Calu3 (cell line): ENCODE measurements around the gene GPR146. TPM values are rescaled to one million over a fixed set of nuclear protein-coding genes. Genes with fewer than 3 reads are reported as not detected.

Experiments
- BruUV-seq: library from RNA; stranded (reverse); fragments of 400-500 nt; replicated peaks from 2 replicates; lab custom pipeline; 2021; lab: Mats Ljungman, UMichigan
- CTCF ChIA-PET: fragments of 300-600 bp; sonication (Branson Sonifier 250); formaldehyde crosslinking; loops from one replicate; lab custom pipeline; 2022; ENCODE audit warnings: antibody characterized with exemption; lab: Charles Lee
- DNase-seq: peaks from one replicate; pipeline ENCODE4 v3.0.0; 2022
- H3K27ac Mint-ChIP-seq: one replicate; pipeline ENCODE4 v1.8.0; 2022; ENCODE audit warnings: mixed read lengths; ENCODE audit not compliant: unreplicated experiment
- H3K27me3 Mint-ChIP-seq: one replicate; pipeline ENCODE4 v1.8.0; 2022; ENCODE audit warnings: mixed read lengths; ENCODE audit not compliant: unreplicated experiment
- H3K36me3 Mint-ChIP-seq: one replicate; pipeline ENCODE4 v1.8.0; 2022; ENCODE audit warnings: mild to moderate bottlenecking, moderate library complexity, mixed read lengths; ENCODE audit not compliant: insufficient read depth, unreplicated experiment
- H3K4me1 Mint-ChIP-seq: one replicate; pipeline ENCODE4 v1.8.0; 2022; ENCODE audit warnings: mild to moderate bottlenecking, low read depth, mixed read lengths; ENCODE audit not compliant: unreplicated experiment
- H3K4me3 Mint-ChIP-seq: one replicate; pipeline ENCODE4 v1.8.0; 2022; ENCODE audit warnings: mild to moderate bottlenecking, low read depth, moderate library complexity, mixed read lengths; ENCODE audit not compliant: unreplicated experiment
- H3K9me3 Mint-ChIP-seq: one replicate; pipeline ENCODE4 v1.8.0; 2022; ENCODE audit warnings: low read depth, mixed read lengths; ENCODE audit not compliant: unreplicated experiment
- intact Hi-C: fragments of 100-400 bp; cut with micrococcal nuclease; formaldehyde crosslinking; loops from one replicate; pipeline ENCODE4 v1.10.0; 2022; ENCODE audit not compliant: unreplicated experiment
- total RNA-seq: library from RNA; stranded (reverse); gene quantifications from 2 replicates; pipeline ENCODE4 v1.2.3, GENCODE V29; 2022
- TF ChIP-seq, protein P1 (sequence below): fragments of 200-600 bp; IDR thresholded peaks from one replicate; pipeline ENCODE4 v1.8.0; 2022; ENCODE audit warnings: antibody characterized with exemption; ENCODE audit not compliant: unreplicated experiment

GPR146 gene
- total RNA-seq, 1 experiment from 2014 or later, result 0.66 TPM

DNA sequence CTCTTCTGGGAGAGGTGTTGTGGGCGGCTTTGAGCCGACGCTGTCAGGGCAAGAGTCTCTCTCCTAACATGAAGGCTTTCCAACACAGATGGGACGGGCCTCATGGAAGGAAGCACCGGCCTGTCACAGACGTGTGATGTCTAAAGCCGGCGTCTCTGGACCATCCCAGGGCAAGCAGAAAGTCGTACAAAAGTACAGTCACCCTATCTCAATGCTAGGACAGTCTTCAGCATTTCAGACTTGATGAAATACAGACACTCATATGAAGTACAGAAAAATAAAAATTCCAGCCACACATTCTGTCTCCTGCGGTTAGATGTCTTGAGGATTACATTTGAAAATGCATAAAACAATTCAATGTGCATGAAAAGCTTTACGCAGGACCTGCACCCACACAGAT, 30.8 kb upstream of the GPR146 start:
- BruUV-seq, result no TSS peak
- intact Hi-C loops, result no loop called here
- no peak for DNase-seq
- TF ChIP-seq, protein P1, sequence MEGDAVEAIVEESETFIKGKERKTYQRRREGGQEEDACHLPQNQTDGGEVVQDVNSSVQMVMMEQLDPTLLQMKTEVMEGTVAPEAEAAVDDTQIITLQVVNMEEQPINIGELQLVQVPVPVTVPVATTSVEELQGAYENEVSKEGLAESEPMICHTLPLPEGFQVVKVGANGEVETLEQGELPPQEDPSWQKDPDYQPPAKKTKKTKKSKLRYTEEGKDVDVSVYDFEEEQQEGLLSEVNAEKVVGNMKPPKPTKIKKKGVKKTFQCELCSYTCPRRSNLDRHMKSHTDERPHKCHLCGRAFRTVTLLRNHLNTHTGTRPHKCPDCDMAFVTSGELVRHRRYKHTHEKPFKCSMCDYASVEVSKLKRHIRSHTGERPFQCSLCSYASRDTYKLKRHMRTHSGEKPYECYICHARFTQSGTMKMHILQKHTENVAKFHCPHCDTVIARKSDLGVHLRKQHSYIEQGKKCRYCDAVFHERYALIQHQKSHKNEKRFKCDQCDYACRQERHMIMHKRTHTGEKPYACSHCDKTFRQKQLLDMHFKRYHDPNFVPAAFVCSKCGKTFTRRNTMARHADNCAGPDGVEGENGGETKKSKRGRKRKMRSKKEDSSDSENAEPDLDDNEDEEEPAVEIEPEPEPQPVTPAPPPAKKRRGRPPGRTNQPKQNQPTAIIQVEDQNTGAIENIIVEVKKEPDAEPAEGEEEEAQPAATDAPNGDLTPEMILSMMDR, result no peak
- CTCF ChIA-PET, result interaction anchor here (1.3 kb wide), 1 partner anchor 21 kb away, joined by 5 read pairs; no protein-coding TSS in a partner anchor
- peaks cover 6% of the 10 kb centered on the region for H3K4me1 Mint-ChIP-seq
- peaks cover 41% of the 10 kb centered on the region for H3K36me3 Mint-ChIP-seq
- no peaks in the 10 kb centered on the region for H3K9me3 Mint-ChIP-seq
- H3K4me3 Mint-ChIP-seq, result no peak overlapping the region
- no peaks in the 10 kb centered on the region for H3K27me3 Mint-ChIP-seq
- no peak overlapping the region for H3K27ac Mint-ChIP-seq

DNA sequence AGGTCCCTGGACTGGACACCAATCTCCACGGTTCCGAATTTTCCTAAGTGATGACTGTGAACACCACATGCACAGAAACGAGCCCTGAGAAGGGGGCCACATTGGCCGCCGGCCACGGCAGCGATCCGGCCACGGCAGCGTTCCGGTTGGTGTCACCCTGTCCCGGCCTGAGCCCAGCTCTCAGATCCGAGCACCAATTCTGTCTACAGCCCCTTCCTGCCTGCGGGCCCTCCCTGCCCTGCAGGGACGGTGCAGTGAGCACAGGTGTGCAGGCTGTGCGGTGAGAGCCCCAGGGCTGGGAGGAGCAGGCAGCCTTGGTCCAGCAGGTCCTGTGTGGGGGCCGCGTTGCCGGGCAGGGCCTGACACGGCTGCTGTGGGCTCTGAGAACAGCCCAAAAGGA, 29.7 kb upstream of the GPR146 start:
- no peaks in the 10 kb centered on the region for H3K27me3 Mint-ChIP-seq
- no peak overlapping the region for H3K27ac Mint-ChIP-seq

DNA sequence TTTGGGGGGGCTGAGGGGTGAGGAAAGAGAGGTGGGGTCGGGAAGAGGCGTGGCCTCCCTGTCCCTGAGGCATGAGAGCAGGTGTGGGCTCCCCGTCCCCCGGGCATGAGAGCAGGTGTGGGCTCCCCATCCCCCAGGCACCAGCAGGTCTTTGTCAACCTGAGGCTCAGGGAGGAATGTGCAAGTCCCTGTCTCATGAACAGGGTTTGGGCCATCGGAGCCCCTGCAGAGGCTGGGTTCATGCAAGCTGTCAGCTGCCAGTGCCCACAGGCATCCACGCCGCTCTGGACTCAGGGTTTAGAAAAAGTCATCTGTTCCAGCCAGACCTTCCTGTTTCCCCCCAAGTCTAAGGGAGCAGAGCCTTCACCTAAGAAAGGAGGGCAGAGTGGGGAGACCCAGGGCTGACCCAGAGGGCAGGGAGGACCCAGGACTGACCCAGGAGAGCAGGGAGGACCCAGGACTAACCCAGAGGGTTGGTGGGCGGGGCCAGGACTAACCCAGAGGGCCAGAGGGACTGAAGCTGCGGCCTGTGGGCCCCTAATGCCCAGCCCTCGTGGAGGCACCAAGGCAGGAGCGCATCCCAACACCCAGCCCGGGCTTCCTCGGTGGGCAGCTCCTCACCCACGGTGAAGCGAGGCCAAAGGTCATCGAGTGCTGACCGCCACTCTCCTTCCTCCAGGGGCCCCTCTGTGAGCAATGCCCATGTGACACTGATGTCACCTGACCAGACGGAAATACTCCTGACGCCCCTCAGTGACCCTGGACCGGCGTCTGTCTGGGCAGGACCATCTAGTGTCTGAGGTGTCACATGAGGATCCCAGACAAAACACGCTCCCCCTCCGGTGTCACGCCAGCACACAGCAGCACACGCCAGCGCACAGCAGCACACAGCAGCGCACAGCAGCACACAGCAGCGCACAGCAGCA, 28.9 kb upstream of the GPR146 start:
- Mint-ChIP-seq H3K27ac (no peak overlapping the region), H3K4me3 (no peak overlapping the region), H3K4me1 (no peaks in the 10 kb centered on the region), H3K36me3 (peaks cover 34% of the 10 kb centered on the region), H3K27me3 (no peaks in the 10 kb centered on the region), H3K9me3 (no peaks in the 10 kb centered on the region)
- intact Hi-C loops, result no loop called here
- no TSS peak for BruUV-seq
- CTCF ChIA-PET, result no interaction called here
- DNase-seq, result no peak
- TF ChIP-seq, protein P1, result no peak

More for the DNA sequence above, 29.7 kb upstream of the GPR146 start:
- Mint-ChIP-seq H3K4me3 (no peak overlapping the region), H3K9me3 (no peaks in the 10 kb centered on the region), H3K4me1 (no peaks in the 10 kb centered on the region), H3K36me3 (peaks cover 39% of the 10 kb centered on the region)
- no peak for DNase-seq
- CTCF ChIA-PET, result no interaction called here
- TF ChIP-seq, protein P1, result no peak
- BruUV-seq, result no TSS peak
- intact Hi-C loops, result no loop called here

DNA sequence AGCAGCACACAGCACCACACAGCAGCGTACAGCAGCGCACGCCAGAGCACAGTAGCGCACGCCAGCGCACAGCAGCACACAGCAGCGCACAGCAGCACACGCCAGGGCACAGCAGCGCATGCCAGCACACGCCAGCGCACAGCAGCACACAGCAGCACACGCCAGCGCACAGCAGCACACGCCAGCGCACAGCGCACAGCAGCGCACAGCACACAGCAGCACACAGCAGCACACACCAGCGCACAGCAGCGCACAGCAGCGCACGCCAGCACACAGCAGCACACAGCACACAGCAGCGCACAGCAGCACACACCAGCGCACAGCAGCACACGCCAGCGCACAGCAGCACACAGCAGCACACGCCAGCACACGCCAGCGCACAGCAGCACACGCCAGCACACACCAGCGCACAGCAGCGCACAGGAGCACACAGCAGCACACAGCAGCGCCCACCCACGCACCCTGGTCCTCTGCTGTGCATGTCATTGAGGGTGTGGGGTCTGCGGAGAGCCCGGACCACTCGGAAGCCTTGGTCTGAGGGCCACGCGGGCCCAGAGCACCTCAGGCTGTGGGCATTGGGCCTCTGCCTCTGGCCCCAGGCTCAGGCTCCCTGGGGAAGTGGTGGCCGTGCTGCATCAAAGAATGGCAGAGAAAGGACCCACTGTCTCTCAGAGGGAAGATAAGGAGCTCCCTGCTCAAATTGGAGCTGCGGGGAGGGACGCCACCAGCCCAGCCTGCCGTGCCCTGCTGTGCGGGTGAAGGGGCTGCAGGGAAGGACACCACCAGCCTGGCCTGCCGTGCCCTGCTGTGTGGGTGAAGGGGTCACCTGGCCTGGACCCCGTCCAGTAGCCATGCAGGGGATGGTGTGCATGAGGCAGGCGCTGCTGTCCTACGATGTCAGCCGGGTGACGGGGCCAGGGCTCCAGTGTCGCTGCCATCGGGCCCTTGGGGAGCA, 27.5 kb upstream of the GPR146 start:
- CTCF ChIA-PET, result no interaction called here
- Mint-ChIP-seq H3K36me3 (peaks cover 34% of the 10 kb centered on the region), H3K4me3 (no peak overlapping the region), H3K27ac (no peak overlapping the region), H3K27me3 (no peaks in the 10 kb centered on the region), H3K9me3 (no peaks in the 10 kb centered on the region), H3K4me1 (no peaks in the 10 kb centered on the region)
- no TSS peak for BruUV-seq
- TF ChIP-seq, protein P1, result no peak
- intact Hi-C loops, result no loop called here
- DNase-seq, result no peak
